ENCODE data around the gene DUS1L. TPM values are rescaled to one million over a fixed set of nuclear protein-coding genes. Genes with fewer than 3 reads are reported as not detected.

Gene DUS1L
- total RNA-seq, 2 donors from 2014 or later: 125 to 196 TPM

DNA sequence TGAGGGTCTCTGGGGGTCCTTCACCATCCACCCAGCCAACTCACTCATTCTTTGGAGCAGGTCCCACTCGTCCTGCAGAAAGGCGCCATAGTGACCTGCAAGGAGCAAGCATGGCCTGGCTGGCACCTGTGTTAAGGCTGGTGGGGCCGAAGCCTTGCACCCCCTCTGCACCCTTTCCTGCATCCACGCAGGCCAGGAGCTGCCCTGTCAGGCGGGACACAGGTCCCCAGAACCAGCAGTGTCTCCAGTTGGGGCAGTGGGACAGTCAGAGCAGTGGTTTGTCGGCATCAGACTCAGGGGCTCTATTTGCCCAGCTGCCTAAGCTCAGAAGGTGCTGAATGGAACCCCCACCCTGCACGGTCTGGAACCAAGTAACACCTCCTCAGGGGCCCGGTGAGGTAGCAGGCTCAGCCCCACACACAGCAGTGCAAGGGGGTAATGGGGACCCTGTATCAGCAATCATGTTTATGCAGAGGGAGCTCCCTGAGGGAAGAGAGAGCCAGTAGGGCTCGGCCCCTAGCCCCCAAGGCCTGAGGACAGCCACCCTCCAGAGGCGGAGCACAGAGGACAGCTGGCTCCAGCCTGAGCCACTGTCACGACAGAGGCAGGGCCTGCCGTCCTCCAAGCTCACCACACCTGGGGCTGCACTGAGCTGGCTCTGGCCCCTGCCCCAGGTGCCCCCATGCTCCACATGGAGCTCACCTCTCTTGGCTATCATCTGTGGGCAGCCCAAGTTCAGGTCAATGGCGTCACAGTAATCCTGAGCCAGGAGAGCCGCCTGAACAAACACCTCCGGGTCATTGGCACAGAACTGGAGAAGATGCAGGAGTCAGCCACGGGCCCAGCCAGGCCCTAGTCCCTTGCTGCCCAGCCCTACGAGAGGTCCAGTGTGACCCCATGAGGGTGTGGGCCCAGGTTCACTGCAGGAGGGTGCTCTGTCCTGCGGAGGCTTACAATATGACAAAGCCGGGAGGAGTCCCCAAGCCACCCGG lies 1.9 kb downstream of the DUS1L start:
- no peaks in the 10 kb centered on the region for H3K36me3 Mint-ChIP-seq
- DNase-seq (ENCODE audit: low spot score) (no peak), ATAC-seq (no peak)
- H3K9me3 Mint-ChIP-seq: no peaks in the 10 kb centered on the region
- no peak overlapping the region for H3K27ac Mint-ChIP-seq
- peak overlapping the region; percentile 51 for H3K4me3 Mint-ChIP-seq
- no peaks in the 10 kb centered on the region for H3K27me3 Mint-ChIP-seq
- peaks cover 0 to 9% of the 10 kb centered on the region in 2 donors for H3K4me1 Mint-ChIP-seq (ENCODE audit: low read depth in 2 of 2)

DNA sequence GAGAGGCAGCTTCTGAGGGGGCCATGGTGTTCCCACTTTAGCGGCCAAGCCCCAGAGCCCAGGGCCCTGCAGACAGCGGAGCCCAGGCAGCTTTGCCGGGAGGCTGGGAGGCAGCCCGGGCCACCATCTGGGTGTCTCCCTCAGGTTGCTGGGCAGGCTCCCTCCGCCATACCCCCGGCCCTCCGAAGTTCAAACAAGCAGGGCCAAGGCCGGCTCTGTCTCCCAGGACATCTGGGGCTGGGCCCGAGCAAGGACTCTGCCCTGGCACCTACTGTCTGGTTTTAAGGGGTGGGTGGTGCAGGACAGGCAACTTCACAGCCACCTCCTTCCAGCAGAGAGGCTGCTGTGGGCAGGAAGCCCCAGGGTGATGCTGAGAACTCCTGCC lies 2.6 kb downstream of the DUS1L start:
- ATAC-seq: no peak
- H3K4me3 Mint-ChIP-seq: no peak overlapping the region
- H3K9me3 Mint-ChIP-seq: no peaks in the 10 kb centered on the region

DNA sequence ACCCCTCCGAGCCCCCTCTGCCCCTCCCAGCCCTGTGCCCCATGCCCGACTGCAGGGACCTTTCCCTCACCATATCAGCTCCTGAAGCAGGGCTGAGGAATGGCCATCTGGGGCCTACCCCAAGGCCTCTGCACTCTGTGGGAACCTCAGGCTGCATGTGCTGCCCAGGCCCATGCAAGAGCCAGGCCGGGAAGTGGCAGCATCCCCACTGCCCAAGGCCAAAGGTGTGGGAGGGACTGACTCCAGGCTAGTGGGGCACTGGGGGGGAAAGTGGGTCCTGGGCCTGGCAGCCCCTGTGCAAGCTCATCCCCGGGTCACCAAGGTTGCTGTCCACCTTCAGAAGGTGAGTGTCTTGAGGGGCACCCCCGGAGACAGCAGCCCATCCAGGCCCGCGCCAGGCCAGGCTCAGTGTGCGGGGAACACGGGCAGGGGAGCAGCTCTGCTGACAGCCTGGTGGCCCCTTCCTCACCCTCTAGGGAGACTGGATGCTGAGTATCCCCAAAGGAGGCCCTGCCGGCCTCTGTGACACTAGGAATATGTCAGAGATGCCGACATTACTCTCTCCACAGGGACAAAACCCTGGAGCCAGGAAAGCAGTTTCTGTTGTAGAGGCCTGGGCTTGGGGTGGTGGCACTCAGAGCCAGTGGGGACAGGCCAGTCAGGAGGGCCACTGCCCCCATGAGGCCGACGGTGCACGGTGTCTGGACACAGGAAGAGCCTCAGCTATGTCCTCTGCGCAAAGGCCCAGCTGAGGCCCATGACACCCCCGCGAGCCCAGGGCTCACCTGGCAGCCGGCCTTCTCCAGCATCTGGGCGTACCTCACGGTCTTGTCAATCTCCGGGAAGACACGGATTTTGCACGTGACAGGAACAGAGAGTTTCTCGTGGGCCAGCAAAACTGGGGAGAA lies 3.3 kb downstream of the DUS1L start:
- Mint-ChIP-seq H3K9me3 (no peaks in the 10 kb centered on the region), H3K36me3 (no peaks in the 10 kb centered on the region), H3K4me1 (ENCODE audit: low read depth in 2 of 2) (peaks cover 0 to 9% of the 10 kb centered on the region in 2 donors), H3K4me3 (no peak overlapping the region), H3K27me3 (no peaks in the 10 kb centered on the region), H3K27ac (no peak overlapping the region)
- no peak for DNase-seq (ENCODE audit: low spot score)
- no peak for ATAC-seq

More for the DNA sequence above, 2.6 kb downstream of the DUS1L start:
- no peak overlapping the region for H3K27ac Mint-ChIP-seq
- H3K27me3 Mint-ChIP-seq: no peaks in the 10 kb centered on the region
- H3K36me3 Mint-ChIP-seq: no peaks in the 10 kb centered on the region
- no peak for DNase-seq (ENCODE audit: low spot score)
- peaks cover 0 to 9% of the 10 kb centered on the region in 2 donors for H3K4me1 Mint-ChIP-seq (ENCODE audit: low read depth in 2 of 2)

DNA sequence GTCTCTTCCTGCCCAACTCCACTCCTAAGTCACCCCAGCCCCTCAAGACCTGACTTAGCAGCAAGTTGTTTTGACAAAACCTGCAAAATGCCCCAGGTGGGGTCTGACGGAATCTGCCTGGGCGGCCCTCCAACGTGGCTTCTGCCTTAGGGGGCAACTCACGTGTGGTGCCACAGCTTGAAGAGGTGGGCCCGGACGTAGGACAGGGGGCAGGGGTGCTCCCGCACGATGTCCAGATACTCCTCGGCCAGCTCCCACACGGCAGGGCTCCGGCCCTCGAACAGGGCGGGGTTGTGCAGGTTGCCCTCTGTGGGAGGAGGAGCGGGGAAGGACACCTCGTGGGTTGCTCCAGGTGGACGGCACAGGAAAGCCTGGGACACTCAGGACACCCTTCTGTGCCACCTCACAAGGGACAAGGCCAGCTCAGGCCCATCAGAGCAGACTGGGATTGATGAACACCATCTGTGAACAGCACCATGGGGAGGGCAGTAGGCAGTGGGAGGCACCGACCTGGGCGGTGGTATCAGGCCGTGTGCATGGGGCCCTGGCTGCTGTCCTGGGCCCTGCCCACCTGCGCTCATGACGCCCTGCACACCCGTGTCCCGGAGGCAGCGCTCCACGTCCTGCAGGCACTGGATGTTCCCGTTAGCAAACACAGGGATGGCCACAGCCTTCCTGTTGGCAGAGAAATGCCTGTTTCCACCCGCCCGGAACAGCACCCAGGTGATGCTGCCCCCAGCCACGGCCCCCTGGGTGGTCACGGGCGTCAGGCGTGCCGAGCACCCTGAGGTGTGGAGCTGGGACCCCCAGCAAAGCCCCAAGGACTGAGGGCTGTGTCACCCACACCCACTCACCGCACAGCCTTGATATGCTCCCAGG lies 4.3 kb downstream of the DUS1L start:
- no peak overlapping the region for H3K27ac Mint-ChIP-seq
- H3K4me3 Mint-ChIP-seq: no peak overlapping the region
- peaks cover 0 to 6% of the 10 kb centered on the region in 2 donors for H3K4me1 Mint-ChIP-seq (ENCODE audit: low read depth in 2 of 2)
- H3K27me3 Mint-ChIP-seq: no peaks in the 10 kb centered on the region
- H3K9me3 Mint-ChIP-seq: no peaks in the 10 kb centered on the region
- DNase-seq (ENCODE audit: low spot score) (no peak), ATAC-seq (no peak)
- no peaks in the 10 kb centered on the region for H3K36me3 Mint-ChIP-seq

GRCh38 chr17:82060614-82061013 lies 5.0 kb downstream of the DUS1L start:
- no peaks in the 10 kb centered on the region for H3K9me3 Mint-ChIP-seq
- DNase-seq (ENCODE audit: low spot score) (no peak), ATAC-seq (no peak)
- H3K4me1 Mint-ChIP-seq (ENCODE audit: low read depth in 2 of 2): peaks cover 0 to 3% of the 10 kb centered on the region in 2 donors
- no peak overlapping the region for H3K27ac Mint-ChIP-seq
- no peaks in the 10 kb centered on the region for H3K27me3 Mint-ChIP-seq
- no peaks in the 10 kb centered on the region for H3K36me3 Mint-ChIP-seq
- H3K4me3 Mint-ChIP-seq: no peak overlapping the region

- no peak overlapping the region for H3K4me3 Mint-ChIP-seq
- DNase-seq (ENCODE audit: low spot score) (no peak), ATAC-seq (no peak)
- no peak overlapping the region for H3K27ac Mint-ChIP-seq
- peaks cover 0 to 3% of the 10 kb centered on the region in 2 donors for H3K4me1 Mint-ChIP-seq (ENCODE audit: low read depth in 2 of 2)
- H3K9me3 Mint-ChIP-seq: no peaks in the 10 kb centered on the region
- no peaks in the 10 kb centered on the region for H3K27me3 Mint-ChIP-seq
- H3K36me3 Mint-ChIP-seq: no peaks in the 10 kb centered on the region
Observed at GRCh38 chr17:82060001-82060380, 5.6 kb downstream of the DUS1L start.

DNA sequence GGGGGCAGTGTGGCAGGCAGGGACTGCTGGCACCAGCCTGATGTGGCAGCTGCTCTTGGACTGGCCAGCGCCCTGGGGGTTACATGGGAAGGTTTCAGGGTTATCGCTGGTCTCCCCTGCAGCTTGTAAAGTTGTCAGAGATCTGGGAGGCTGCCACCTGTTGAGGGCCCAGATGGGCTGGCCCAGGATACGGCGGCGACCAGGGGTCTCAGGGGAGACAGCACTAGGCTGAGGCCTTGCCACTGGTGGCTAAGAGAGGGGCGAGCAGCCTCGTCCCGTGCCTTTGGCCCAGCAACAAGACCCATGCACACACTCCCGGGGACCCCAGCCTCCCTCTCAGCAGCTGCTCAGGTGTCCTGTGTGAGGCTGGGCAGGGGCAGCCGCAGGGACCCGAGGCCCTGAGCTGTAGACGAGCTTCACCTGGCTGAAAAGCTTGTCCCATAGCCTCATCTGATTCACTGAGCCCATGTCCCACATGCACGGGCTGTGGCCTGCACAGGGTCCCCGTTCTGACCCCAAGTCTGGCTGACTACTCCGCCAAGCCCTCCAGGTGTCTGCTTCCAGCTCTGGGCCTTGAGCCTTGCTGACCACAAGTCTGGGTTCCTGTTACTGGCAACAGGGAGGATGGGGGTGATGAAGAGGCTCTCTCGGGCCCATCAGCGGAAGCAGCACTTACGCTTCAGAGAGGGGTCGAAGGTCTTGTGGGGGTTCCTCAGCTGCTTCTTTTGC lies 6.2 kb downstream of the DUS1L start:
- Mint-ChIP-seq H3K27ac (no peak overlapping the region), H3K4me1 (ENCODE audit: low read depth in 2 of 2) (peaks cover 0 to 3% of the 10 kb centered on the region in 2 donors), H3K36me3 (no peaks in the 10 kb centered on the region), H3K4me3 (no peak overlapping the region), H3K9me3 (no peaks in the 10 kb centered on the region), H3K27me3 (no peaks in the 10 kb centered on the region)
- DNase-seq (ENCODE audit: low spot score): no peak
- no peak for ATAC-seq

GRCh38 chr17:82058855-82059249 lies 6.8 kb downstream of the DUS1L start:
- ATAC-seq (no peak), DNase-seq (ENCODE audit: low spot score) (no peak)
- H3K27ac Mint-ChIP-seq: no peak overlapping the region
- peaks cover 0 to 3% of the 10 kb centered on the region in 2 donors for H3K4me1 Mint-ChIP-seq (ENCODE audit: low read depth in 2 of 2)
- no peak overlapping the region for H3K4me3 Mint-ChIP-seq
- H3K36me3 Mint-ChIP-seq: no peaks in the 10 kb centered on the region
- H3K9me3 Mint-ChIP-seq: no peaks in the 10 kb centered on the region
- no peaks in the 10 kb centered on the region for H3K27me3 Mint-ChIP-seq

DNA sequence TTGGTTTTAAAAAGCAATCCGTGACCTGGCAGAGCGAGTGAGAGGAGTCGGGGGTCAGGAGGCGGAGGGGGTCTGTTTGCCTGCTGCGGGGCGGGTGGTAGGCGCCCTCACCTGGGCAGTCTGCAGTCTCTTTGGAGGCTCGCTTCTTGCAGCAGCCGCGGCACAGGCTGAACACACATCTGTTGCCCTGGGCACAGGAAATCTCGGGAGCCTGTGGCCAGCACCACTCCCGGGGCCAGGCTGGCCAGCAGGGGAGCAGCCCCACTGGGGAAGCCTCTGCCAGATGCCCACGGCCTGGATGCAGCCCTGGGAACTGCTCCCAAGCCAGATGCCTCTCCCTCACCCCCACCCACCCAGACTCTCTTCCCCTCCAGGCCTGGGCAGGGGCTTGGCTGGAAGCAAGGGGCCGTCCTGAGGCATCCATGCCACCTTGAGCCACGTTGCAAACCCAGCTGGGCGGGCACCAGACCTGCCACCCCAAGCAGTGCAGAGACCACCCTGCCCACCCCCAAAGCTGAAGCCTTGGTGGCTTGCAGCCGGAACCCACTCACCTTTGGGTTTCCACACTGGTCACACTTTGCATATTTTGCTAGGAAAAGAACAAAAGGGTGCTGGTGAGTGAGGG lies 7.3 kb downstream of the DUS1L start:
- no peaks in the 10 kb centered on the region for H3K36me3 Mint-ChIP-seq

DNA sequence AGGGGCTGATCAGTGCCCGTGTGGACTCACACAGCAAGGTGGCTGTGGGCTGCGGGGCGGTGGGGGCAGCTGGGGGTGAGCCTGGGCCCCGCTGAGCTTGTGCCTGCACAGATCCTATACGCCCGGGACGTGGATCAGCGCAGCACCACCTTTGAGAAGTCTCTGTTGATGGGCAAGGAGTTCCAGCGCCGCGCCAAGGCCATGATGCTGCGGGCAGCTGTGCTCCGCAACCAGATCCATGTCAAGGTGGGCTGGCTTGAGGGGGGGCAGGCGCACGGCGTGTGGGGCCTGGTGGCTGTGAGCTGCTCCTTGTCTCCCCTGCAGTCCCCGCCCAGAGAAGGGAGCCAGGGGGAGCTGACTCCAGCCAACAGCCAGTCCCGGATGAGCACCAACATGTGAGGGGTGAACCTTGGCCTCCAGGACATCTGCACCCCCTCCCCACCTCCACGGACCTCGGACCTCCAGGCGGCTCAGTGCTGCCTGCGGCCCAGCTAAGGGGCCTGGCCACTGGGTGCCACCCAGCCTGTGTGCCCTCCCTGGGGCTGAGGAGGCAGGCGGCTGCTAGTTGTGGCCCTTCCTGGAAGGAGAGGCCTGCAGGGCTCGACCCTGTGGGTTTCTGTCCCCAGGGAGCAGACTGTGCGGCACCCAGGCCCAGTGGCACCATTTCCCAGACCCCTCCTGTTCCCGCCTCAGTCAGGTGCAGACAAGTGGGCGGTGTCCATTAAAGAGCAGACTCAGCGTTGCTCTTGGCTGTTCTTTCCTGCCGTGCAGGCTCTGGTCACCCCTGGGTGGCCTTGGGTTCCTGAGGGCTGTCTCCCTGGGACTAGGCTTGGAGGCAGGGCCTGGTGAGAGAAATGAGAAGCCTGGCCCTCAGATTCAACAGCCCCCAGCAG lies 8.6 kb downstream of the DUS1L start:
- H3K36me3 Mint-ChIP-seq: no peaks in the 10 kb centered on the region
- DNase-seq (ENCODE audit: low spot score) (no peak), ATAC-seq (no peak)
- no peaks in the 10 kb centered on the region for H3K9me3 Mint-ChIP-seq
- no peak overlapping the region for H3K27ac Mint-ChIP-seq
- H3K4me3 Mint-ChIP-seq: no peak overlapping the region
- H3K27me3 Mint-ChIP-seq: no peaks in the 10 kb centered on the region
- peaks cover 0 to 3% of the 10 kb centered on the region in 2 donors for H3K4me1 Mint-ChIP-seq (ENCODE audit: low read depth in 2 of 2)

More for the DNA sequence above, 7.3 kb downstream of the DUS1L start:
- Mint-ChIP-seq H3K27ac (no peak overlapping the region), H3K27me3 (no peaks in the 10 kb centered on the region), H3K4me3 (no peak overlapping the region), H3K9me3 (no peaks in the 10 kb centered on the region), H3K4me1 (ENCODE audit: low read depth in 2 of 2) (peaks cover 0 to 3% of the 10 kb centered on the region in 2 donors)
- ATAC-seq (no peak), DNase-seq (ENCODE audit: low spot score) (no peak)

DNA sequence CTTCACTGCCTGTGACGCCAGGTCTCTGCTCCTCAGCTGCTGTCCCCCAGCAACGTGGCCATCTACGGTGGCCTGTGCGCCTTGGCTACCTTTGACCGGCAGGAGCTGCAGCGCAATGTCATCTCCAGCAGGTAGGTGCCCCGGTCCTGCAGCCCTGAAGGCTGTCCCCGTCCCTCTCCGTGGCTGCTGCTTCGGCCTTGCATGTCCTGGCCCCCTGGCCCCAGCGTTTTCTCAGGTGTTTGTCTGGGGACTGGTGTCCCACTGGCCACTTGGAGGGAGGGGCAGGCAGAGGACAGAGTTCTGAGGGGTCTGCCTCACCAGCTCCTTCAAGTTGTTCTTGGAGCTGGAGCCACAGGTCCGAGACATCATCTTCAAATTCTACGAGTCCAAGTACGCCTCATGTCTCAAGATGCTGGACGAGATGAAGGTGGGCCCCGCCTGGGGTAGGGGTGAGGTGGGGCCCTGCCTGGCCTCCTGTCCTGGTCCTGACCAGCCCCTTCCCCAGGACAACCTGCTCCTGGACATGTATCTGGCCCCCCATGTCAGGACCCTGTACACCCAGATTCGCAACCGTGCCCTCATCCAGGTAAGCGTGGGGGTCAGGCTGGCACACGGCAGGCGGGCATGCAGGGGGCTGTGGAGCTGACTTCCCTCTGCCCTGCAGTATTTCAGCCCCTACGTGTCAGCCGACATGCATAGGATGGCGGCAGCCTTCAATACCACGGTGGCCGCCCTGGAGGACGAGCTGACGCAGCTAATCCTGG lies 9.5 kb downstream of the DUS1L start:
- H3K4me3 Mint-ChIP-seq: no peak overlapping the region
- H3K9me3 Mint-ChIP-seq: no peaks in the 10 kb centered on the region
- H3K36me3 Mint-ChIP-seq: no peaks in the 10 kb centered on the region
- no peak for ATAC-seq
- peaks cover 0 to 3% of the 10 kb centered on the region in 2 donors for H3K4me1 Mint-ChIP-seq (ENCODE audit: low read depth in 2 of 2)
- no peak overlapping the region for H3K27ac Mint-ChIP-seq
- no peak for DNase-seq (ENCODE audit: low spot score)
- H3K27me3 Mint-ChIP-seq: no peaks in the 10 kb centered on the region
